Bone marrow (tissue), 2 donors: Measurements from ENCODE around the gene PTPRB.

Experiments
- DNase-seq, 2 donors: peaks; one replicate each; lab custom pipeline; 2025; lab: John Stamatoyannopoulos, UW

PTPRB gene

GRCh38 chr12:70643939-70644338 lies 6.7 kb upstream of the PTPRB start:
- DNase-seq: no peak

- no peak for DNase-seq
Measured at GRCh38 chr12:70641691-70642090, 4.5 kb upstream of the PTPRB start.

- DNase-seq: no peak
Measured at GRCh38 chr12:70640901-70641300, 3.7 kb upstream of the PTPRB start.

DNA sequence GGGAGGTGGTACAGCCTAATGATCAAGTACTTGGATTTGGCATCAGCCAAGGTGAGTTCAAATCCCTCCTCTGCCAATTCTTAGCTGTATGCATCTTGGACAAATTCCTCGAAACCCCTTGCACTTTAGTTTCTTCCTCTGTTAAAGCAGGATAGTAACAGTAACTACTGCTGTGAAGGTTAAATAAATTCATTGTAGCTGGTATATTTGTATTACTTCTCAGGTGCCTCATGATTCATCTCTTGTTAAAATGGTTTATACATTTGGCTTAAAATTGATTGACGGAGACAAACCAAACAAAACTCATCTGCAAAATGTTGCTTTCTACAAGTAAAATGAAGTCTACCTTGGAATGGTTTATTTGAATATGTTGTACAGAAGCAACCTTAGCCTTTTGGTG lies 2.3 kb upstream of the PTPRB start:
- no peak for DNase-seq

DNA sequence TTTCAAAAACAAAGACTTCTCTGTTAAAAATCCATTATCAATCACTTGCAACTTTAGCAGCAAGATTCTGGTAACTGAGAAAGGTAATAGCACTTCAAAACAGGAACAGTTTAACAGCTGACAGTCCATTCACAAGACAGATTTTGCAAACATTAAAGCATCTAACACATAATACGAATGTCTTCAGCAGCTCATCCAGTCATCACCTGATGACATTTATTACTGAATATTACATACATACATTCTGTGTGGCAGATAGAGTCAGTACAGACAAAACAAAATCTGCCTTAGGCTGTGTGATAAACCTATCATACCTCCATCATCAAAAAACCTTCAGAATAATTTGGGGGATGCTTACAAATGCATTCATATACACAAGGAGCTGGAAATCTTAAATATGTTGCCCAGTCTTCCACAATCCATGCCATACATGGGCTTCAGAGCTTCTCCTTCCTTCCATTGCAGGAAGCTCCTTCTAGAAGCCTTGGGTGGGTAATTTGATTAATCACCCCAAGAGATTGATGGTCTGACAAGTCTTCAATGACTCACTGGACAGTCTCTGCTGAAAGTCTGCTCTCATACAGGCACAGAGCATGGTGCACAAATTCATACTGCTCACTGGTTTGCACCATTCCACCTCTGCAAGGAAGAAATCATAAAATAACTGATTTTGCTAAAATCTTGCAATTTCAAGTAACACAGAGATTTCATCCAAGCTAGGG lies 1.6 kb upstream of the PTPRB start:
- DNase-seq: no peak

GRCh38 chr12:70635755-70636154 lies 1.5 kb downstream of the PTPRB start:
- no peak for DNase-seq

DNA sequence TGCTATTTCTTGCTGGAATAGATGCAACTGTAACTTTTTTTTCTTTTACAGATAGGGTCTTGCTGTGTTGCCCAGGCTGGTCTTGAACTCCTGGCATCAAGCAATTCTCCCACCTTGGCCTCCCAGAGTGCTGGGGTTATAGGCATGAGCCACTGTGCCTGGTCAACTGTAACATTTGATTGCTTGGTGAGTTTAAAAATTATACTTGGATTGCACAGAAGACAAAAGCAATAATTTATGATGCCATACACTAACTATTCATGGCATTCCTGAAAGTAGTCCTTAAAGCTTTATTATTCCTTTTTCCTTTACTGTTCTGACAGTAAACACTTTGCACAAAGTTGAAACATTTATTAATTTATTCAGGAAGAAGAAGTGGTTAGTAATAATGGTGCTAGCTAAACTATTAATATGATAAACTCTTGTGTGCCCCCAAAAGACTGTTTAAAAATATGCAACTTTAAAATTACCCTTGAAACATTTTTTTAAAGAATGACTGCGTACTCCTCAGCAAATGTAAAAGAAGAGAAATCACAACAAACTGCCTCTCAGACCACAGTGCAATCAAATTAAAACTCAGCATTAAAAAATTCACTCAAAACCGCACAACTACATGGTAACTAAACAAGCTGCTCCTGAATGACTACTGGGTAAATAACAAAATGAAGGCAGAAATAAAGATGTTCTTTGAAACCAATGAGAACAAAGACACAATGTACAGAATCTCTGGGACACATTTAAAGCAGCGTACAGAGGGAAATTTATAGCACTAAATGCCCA lies 8.3 kb downstream of the PTPRB start:
- no peak for DNase-seq

DNA sequence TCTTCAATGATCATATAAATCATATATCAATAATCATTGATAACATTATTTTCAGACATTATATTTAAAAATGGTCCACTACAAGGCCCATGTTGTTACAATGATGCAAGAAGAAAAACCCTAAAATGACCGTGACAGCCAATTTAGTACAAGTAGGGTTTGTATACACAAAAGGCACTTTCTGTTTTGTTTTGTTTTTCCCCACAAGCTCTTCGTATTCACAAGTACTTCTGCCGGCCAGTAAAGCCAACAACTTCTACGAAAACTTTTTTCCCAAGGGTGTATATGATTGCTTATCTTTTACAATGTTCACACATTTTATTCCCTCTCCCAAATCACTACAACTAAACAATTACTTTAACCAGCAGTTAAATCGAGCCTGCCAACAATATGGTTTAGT lies 9.6 kb downstream of the PTPRB start:
- no peak for DNase-seq

DNA sequence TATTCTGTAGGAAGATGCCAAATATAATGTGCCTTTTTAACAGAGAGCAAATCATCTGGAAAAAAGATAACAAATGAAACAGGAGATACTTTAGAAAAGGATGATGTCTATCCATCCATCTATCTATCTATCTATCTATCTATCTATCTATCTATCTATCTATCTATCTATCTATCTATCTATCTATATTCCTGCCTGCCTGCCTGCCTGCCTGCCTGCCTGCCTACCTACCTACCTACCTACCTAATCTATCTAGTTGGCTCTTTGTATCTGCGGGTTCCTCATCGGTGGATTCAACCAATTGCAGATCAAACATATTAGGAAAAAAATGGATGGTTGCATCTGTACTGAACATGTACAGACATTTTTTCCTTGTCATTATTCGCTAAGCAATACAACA lies 11.0 kb downstream of the PTPRB start:
- DNase-seq: no peak

DNA sequence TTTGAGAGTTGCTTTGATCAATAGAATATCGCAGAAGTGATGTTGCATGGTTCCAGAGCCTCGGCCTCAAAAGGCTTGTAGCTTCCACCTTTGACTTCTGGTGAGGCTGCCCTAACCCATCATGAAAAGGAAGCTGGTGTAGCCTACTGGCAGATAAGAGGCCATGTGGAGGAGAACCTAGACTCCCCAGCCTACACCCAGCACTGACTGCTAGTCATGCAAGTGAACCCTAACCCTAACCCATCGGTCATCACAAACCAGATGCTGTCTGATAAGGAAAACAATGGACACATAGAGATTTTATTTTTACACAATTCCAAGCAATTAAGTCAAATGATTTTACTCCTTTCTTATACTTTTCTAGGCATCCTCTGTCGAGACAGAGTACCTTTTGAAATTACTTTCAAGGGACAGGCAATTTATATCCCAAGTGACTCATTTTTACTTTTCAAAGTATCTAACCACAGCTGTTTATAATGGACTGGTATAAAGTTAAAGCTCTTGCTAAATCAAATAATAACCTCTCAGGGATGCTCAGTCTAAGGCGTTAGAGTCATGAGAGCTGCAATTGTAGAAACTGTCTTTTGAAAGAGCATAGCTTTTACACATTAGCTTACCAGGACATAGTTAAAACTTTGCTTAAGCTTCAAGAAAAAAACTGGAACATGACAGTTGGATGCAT lies 17.6 kb downstream of the PTPRB start:
- no peak for DNase-seq

DNA sequence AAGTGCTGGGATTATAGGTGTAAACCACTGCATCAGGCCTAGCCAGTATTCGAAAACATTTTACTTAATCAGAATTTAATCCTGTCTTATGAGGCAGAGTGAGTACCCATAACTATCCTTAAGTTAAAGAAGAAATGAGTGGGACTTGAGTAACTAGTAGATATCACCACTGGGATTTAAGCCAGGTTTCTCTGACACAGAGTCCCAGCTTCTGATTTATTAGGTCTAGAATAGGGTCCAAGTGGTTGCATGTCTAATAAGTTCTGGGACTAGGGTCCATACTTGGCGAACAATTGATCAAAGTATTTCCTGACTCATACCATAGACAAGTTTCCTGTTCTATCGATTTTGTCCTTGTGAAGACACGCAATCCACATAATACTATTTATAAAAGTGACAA lies 18.9 kb downstream of the PTPRB start:
- DNase-seq: no peak

DNA sequence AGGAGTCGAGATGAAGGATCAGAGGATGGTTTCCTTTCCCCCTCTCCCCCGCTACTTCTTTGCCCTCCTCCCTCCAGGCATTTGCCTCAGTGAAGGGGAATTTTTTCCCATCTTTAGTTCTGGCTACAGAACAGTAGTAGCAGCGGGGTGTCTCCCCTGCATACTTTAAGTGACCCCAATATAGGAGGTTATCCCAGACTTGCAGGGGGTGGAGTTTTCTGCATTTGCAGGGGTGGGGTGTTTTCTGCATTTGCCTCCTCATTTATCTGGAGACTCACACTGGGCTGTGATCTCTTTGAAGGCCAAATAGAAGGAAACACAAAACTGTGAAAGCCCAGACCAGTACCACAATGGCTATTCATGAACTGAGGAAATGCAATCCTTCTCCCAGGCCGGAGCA lies 19.8 kb downstream of the PTPRB start:
- no peak for DNase-seq

- no peak for DNase-seq
Measured at GRCh38 chr12:70615174-70615866, 21.9 kb downstream of the PTPRB start.

DNA sequence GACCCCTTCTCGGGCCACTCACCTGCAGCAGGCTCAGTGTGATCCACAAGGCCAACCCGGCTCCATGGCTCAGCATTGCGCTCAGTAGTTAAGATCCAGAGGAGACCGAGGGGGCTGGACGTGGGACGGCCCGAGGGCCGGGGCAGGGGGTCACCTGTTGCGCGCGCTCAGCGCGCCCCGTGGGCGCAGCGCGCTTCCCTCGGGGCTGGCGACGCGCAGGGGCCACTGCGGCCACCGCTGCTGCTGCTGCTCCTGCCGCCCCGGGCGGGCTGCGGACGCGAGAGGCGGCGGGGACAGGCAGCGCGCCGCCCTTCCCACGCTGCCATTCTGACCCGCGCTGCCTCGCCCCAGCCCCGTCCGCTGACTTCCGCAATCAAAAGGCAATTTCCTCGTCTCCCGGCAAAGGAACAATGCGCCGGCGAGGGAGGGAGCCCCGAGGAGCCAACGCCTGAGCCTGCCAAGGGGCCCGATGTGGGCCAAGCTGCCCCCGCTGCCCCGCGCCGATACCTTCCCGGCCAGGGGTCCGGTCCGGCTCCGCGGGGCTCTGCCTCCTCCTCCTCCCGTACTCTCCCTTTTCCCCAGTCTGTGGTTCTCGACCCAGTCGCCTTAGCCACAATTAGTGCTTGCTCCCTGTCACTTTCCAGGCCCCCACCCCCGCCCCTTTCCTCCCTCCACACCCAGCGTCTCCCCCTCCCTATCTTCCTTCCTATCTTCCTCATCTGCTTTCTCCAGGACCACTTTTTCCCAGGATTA lies 27.3 kb downstream of the PTPRB start:
- DNase-seq: peak in 1 of 2 donors; percentile 1

GRCh38 chr12:70609203-70609602 lies 28.0 kb downstream of the PTPRB start:
- no peak for DNase-seq

- DNase-seq: no peak
Measured at GRCh38 chr12:70608184-70608583, 29.0 kb downstream of the PTPRB start.

DNA sequence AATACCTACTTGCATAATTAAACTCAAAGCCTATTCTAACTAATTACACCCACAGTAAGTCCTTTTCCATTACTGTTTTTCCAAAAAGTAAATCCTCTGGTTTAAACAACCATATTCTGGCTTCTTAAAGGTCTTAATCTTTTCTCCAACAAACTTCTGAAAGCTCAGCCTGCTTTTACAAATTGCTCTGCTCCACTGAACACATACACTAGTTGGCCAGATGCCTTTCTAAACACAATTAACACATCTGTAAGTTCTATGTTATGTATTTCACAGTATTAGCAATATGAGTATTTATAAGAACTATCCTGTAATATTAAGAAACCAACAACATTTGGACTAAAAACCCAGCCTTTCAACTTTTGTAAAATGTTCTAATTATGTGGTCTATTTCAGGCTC lies 30.1 kb downstream of the PTPRB start:
- no peak for DNase-seq

GRCh38 chr12:70605976-70606375 lies 31.3 kb downstream of the PTPRB start:
- no peak for DNase-seq

- no peak for DNase-seq
Measured at GRCh38 chr12:70604662-70605061, 32.6 kb downstream of the PTPRB start.

GRCh38 chr12:70603044-70603443 lies 34.2 kb downstream of the PTPRB start:
- no peak for DNase-seq

DNA sequence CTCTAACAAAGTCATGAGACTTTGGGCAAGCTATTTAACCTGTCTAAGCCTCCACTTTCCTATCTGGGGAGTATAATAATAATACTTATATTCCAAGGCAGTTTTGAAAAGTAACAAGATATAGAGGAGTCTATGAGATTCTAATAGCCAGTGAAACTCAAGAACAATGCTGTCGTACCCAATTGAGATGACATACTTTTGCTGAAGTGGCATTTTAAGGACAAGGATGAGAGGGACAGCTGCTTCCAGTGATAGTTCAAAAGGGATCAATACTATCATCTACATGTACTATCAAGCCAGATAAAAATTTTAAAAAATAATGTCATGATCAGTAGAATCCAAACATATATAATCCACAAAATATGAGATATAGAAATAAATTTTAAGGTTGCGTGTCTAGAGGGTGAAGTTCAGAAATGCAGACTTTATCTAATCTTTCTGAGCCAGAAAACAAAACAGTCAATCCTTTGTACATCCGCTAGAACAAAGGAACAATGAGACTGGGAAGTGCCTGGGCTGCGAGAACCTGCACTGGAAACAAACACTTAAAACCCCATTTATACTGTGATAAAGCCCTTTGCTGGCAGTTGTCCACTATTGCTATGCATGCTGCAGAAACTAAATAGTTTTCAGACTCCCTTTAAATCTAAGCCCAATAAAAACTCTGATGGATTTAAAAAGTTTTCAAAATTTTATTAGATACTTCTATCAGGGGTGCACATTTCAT lies 38.6 kb downstream of the PTPRB start:
- no peak for DNase-seq
